ENCODE measurements around the gene BTF3.

The BTF3 gene

GRCh38 chr5:73525606-73526203 is 27.5 kb downstream of the BTF3 start:
- no peak for DNase-seq (ENCODE audit: low read depth)

- DNase-seq (ENCODE audit: low read depth): no peak
These were observed 30.0 kb downstream of the BTF3 start for GRCh38 chr5:73528248-73528647.

DNA sequence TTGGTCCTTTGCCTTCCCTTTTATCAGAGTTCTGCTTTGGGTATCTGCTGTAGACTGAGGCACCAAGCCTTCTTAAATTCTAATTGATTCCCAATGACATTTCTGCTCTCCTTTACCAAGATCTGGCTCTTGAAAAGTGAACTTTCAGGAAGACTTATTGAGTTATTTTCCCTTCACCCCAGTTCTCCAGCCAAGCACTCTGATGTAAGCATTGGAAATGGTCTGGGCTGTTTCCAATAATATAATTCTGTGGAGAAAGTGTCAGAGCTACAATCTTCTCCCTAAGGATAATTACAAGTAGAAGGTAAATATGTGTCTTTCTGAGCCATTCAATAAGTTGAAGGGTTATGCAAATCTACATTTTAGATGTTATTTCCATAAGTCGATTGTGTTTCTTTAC is 30.8 kb downstream of the BTF3 start:
- no peak for DNase-seq (ENCODE audit: low read depth)

GRCh38 chr5:73531356-73531755 is 33.1 kb downstream of the BTF3 start:
- DNase-seq (ENCODE audit: low read depth): no peak

GRCh38 chr5:73532195-73532594 is 34.0 kb downstream of the BTF3 start:
- DNase-seq (ENCODE audit: low read depth): no peak

DNA sequence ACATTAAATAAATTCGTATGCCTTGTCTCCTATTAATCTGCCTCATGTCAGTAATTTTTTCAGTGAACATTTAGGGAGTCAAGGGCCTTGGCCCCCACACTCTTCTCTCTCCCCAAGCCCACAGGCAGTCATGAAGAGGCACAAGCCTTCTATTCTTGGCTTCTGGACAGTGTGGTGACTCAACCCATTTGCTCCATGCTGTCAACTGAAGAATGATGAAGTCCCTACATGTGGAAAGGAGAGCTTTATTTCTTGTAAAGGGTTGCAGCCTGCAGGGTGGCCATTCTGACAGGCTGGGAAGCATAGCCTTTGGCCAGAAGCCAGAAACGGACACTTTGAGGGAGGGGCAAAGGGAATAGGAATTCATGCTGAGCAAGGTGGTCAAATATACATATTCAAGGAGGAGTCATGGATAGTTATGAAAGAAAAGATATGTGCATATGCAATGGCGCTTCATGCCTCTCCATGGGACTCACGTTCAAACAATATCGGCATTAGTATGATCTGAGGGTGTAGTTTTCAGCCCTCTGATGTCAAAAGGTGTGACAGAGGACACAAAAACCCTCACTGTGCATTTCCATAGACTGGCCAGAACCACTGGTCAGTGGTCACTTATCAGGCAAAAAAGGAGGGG is 35.9 kb downstream of the BTF3 start:
- DNase-seq (ENCODE audit: low read depth): no peak

GRCh38 chr5:73534971-73535370 is 36.7 kb downstream of the BTF3 start:
- DNase-seq (ENCODE audit: low read depth): no peak

GRCh38 chr5:73539730-73540129 is 41.5 kb downstream of the BTF3 start:
- no peak for DNase-seq (ENCODE audit: low read depth)

- DNase-seq (ENCODE audit: low read depth): no peak
These were observed 42.0 kb downstream of the BTF3 start for GRCh38 chr5:73540192-73540591.

GRCh38 chr5:73542020-73542419 is 43.8 kb downstream of the BTF3 start:
- DNase-seq (ENCODE audit: low read depth): no peak

- DNase-seq (ENCODE audit: low read depth): no peak
These were observed 46.5 kb downstream of the BTF3 start for GRCh38 chr5:73544429-73545402.

DNA sequence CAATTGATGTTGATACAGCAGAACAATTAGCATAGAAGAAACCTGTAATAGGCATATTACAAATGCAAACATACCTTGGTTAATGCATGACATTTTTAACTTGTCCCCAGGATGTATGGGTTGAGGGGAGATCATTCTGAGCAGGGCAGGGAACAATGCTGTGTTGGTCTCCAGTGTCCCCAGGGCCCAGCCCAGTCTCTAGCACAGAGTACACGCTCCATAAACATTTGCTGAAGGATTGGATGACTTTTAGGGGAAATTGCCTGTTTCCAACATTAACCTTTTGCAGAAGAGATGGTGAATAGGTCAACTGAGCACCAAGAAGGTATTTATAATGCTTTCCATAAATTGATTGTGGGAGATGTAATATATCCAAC is 47.1 kb downstream of the BTF3 start:
- no peak for DNase-seq (ENCODE audit: low read depth)

GRCh38 chr5:73550016-73550415 is 51.8 kb downstream of the BTF3 start:
- no peak for DNase-seq (ENCODE audit: low read depth)

- no peak for DNase-seq (ENCODE audit: low read depth)
These were observed 54.4 kb downstream of the BTF3 start for GRCh38 chr5:73552642-73553041.

Data from HS-5 (cell line).